HT1080 (cell line): ENCODE data around the gene RTBDN. TPM values are rescaled to one million over a fixed set of nuclear protein-coding genes. Genes with fewer than 3 reads are reported as not detected.
"Not testable (repeated sequence)": the region's sequence is repeated elsewhere in the genome, so short reads cannot be mapped to it uniquely, and the experiment has no call there.

Source experiments
- DNase-seq: peaks from one replicate; pipeline ENCODE4 v3.0.0-alpha.2; 2015; ENCODE audit warnings: low read depth
- total RNA-seq: library from RNA; depleted of rRNA; stranded (reverse); fragments of >200 nt; shearing (Covaris generic); gene quantifications from 2 replicates; pipeline ENCODE4 v1.2.3, GENCODE V29; 2014

Gene RTBDN
- total RNA-seq, 1 experiment from 2014 or later, result not detected

GRCh38 chr19:12858041-12858928 is 23.9 kb upstream of the RTBDN start:
- DNase-seq, result no peak

- DNase-seq, result no peak
Observed at GRCh38 chr19:12856653-12857052, 22.3 kb upstream of the RTBDN start.

- DNase-seq, result peak; percentile 80
Observed at GRCh38 chr19:12847159-12848139, 13.1 kb upstream of the RTBDN start.

GRCh38 chr19:12846613-12847012 is 12.2 kb upstream of the RTBDN start:
- not testable (repeated sequence) for DNase-seq

GRCh38 chr19:12843999-12844732 is 9.8 kb upstream of the RTBDN start:
- DNase-seq, result no peak

- no peak for DNase-seq
Observed at GRCh38 chr19:12843328-12843727, 8.9 kb upstream of the RTBDN start.

GRCh38 chr19:12842511-12842910 is 8.1 kb upstream of the RTBDN start:
- DNase-seq, result no peak

- no peak for DNase-seq
Observed at GRCh38 chr19:12841094-12841493, 6.7 kb upstream of the RTBDN start.

- peak; percentile 38 for DNase-seq
Observed at GRCh38 chr19:12840091-12841079, 6.0 kb upstream of the RTBDN start.

- DNase-seq, result no peak
Observed at GRCh38 chr19:12838886-12839756, 4.7 kb upstream of the RTBDN start.

- DNase-seq, result no peak
Observed at GRCh38 chr19:12838182-12838885, 4.0 kb upstream of the RTBDN start, which contains the start of gene MAST1. MAST1 (plus strand) TSS chr19:12838515; CDS start chr19:12838573, 58 bp downstream.

- peak; percentile 55 for DNase-seq
Observed at GRCh38 chr19:12837225-12837624, 2.8 kb upstream of the RTBDN start.

- DNase-seq, result no peak
Observed at GRCh38 chr19:12836529-12836863, 2.1 kb upstream of the RTBDN start.

GRCh38 chr19:12834976-12835757 is 788 bp upstream of the RTBDN start:
- no peak for DNase-seq

GRCh38 chr19:12833738-12834565 is 427 bp downstream of the RTBDN start:
- DNase-seq, result no peak

- DNase-seq, result no peak
Observed at GRCh38 chr19:12833418-12833737, 1.0 kb downstream of the RTBDN start.

GRCh38 chr19:12828494-12828893 is 5.9 kb downstream of the RTBDN start:
- no peak for DNase-seq
